ENCODE results near the gene CADM1.

GRCh38 chr11:115409691-115410220, 94.5 kb downstream of the CADM1 start:
- TF ChIP-seq EZH2 (IDR thresholded peaks at IDR 0.05) (no peak), POLR2AphosphoS5 (IDR thresholded peaks at IDR 0.05; ENCODE audit: borderline replicate concordance, low read depth, low read length) (no peak), FOXP2 (optimal IDR thresholded peaks at IDR 0.05; ENCODE audit: control extremely low read depth, extremely low read length, insufficient read depth) (no peak)

Data from SK-N-MC (cell line).